SU-DHL-6 (cell line): ENCODE measurements around the gene COX8C.

Experiments
- CTCF ChIP-seq: fragments of 200-600 bp; sonication (generic); IDR thresholded peaks from one replicate; pipeline ENCODE4 v1.5.1; 2017; ENCODE audit warnings: antibody characterized with exemption, mild to moderate bottlenecking, low read length, moderate library complexity; ENCODE audit not compliant: insufficient read depth, poor library complexity, severe bottlenecking
- EZH2phosphoT487 ChIP-seq: fragments of 200-600 bp; sonication (generic), shearing (Covaris generic); conservative IDR thresholded peaks from 2 replicates; pipeline ENCODE4 v1.6.1; 2018; ENCODE audit warnings: mild to moderate bottlenecking, antibody characterized with exemption, low read length, moderate library complexity, mixed read lengths

DNA sequence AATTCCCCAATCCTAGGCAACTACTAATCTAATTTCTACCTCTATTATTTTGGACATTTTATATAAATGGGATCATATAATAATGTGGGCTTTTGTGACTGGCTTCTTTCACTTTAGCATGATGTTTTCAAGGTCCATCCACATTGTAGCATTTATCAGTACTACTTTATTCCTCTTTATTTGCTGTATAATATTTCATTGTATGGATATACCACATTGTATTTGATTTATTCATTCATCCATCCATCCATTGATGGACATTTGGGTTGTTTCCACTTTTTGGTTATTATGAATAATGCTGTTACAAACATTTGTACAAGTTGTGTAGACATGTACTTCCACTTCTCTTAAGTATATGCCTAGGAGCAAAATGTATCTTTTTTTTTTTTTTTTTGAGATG, 31.4 kb upstream of the COX8C start:
- TF ChIP-seq CTCF (no peak), EZH2phosphoT487 (no peak)
